HEK293 (cell line): ENCODE data around the gene NFIX.

Source experiments
- CTCF ChIA-PET: fragments of 350-600 bp; formaldehyde crosslinking; extraction: SDS; loops from one replicate; lab custom pipeline; 2021; ENCODE audit warnings: antibody characterized with exemption; lab: Yijun Ruan, JAX
- POLR2A ChIA-PET: fragments of 300-600 bp; formaldehyde crosslinking; extraction: SDS; loops from one replicate; lab custom pipeline; 2020; ENCODE audit warnings: antibody characterized with exemption, inconsistent platforms; lab: Yijun Ruan, JAX
- H3K27ac ChIP-seq: fragments of 200-500 bp; sonication (Bioruptor generic); 2 replicates; pipeline ENCODE4 v1.5.1; 2014; ENCODE audit warnings: low read depth, low read length, control low read depth, inconsistent platforms; ENCODE audit errors: extremely low read depth
- H3K36me3 ChIP-seq, 2 experiments: fragments of 200-500 bp in 1 of 2; sonication (Bioruptor generic) in 1 of 2; 1 replicate in 1 of 2; 2 replicates in 1 of 2; pipeline ENCODE4 v1.5.1; 2014 to 2017; ENCODE audit warnings: inconsistent platforms in 2 of 2, low read length in 2 of 2; ENCODE audit not compliant: control insufficient read depth in 2 of 2, insufficient read depth in 1 of 2
- H3K4me1 ChIP-seq: fragments of 200-500 bp; sonication (Bioruptor generic); 2 replicates; pipeline ENCODE4 v1.5.1; 2014; ENCODE audit warnings: mild to moderate bottlenecking, low read length, inconsistent platforms; ENCODE audit not compliant: control insufficient read depth, insufficient read depth
- H3K4me3 ChIP-seq: 2 replicates; pipeline ENCODE4 v1.5.1; 2011; ENCODE audit warnings: low read depth, mild to moderate bottlenecking, control low read depth, low read length, moderate library complexity
- H3K9me3 ChIP-seq: fragments of 200-500 bp; sonication (Bioruptor generic); 2 replicates; pipeline ENCODE4 v1.5.1; 2014; ENCODE audit warnings: low read depth, low read length, inconsistent platforms; ENCODE audit not compliant: control insufficient read depth, insufficient read depth
- HOXC10 ChIP-seq: sonication (generic); formaldehyde crosslinking; IDR thresholded peaks from 2 replicates; pipeline ENCODE4 v1.8.1; 2023; ENCODE audit warnings: mild to moderate bottlenecking, missing genetic modification reagents
- IKZF3 ChIP-seq: fragments of 450-650 bp; IDR thresholded peaks from 2 replicates; pipeline ENCODE4 v1.5.0; 2018; ENCODE audit warnings: missing biosample characterization, mild to moderate bottlenecking, missing genetic modification characterization, moderate library complexity
- KLF7 ChIP-seq: fragments of 450-650 bp; formaldehyde crosslinking; IDR thresholded peaks from 2 replicates; pipeline ENCODE4 v1.5.1; 2016; ENCODE audit warnings: missing biosample characterization, missing genetic modification characterization, borderline replicate concordance
- SCRT2 ChIP-seq: fragments of 450-650 bp; formaldehyde crosslinking; IDR thresholded peaks from 2 replicates; pipeline ENCODE4 v1.5.1; 2016; ENCODE audit warnings: missing biosample characterization, missing genetic modification characterization
- ZBTB48 ChIP-seq: fragments of 450-650 bp; formaldehyde crosslinking; IDR thresholded peaks from 2 replicates; pipeline ENCODE4 v1.5.1; 2016; ENCODE audit warnings: missing biosample characterization, missing genetic modification characterization
- ZBTB8A ChIP-seq: fragments of 450-650 bp; formaldehyde crosslinking; IDR thresholded peaks from 2 replicates; pipeline ENCODE4 v1.5.1; 2016; ENCODE audit warnings: missing biosample characterization, missing genetic modification characterization
- ZIC2 ChIP-seq: fragments of 450-650 bp; formaldehyde crosslinking; IDR thresholded peaks from 2 replicates; pipeline ENCODE4 v1.5.1; 2016; ENCODE audit warnings: missing biosample characterization, missing genetic modification characterization
- ZNF10 ChIP-seq: fragments of 450-650 bp; formaldehyde crosslinking; IDR thresholded peaks from 2 replicates; pipeline ENCODE4 v1.5.1; 2017; ENCODE audit warnings: missing biosample characterization, missing genetic modification characterization
- ZNF112 ChIP-seq: fragments of 450-650 bp; formaldehyde crosslinking; IDR thresholded peaks from 2 replicates; pipeline ENCODE4 v1.5.0; 2017; ENCODE audit warnings: missing biosample characterization, missing genetic modification characterization
- ZNF132 ChIP-seq: fragments of 450-650 bp; formaldehyde crosslinking; IDR thresholded peaks from 2 replicates; pipeline ENCODE4 v1.5.1; 2017; ENCODE audit warnings: missing biosample characterization, missing genetic modification characterization, borderline replicate concordance
- ZNF146 ChIP-seq: fragments of 450-650 bp; formaldehyde crosslinking; IDR thresholded peaks from 2 replicates; pipeline ENCODE4 v1.5.1; 2016; ENCODE audit warnings: missing biosample characterization, missing genetic modification characterization
- ZNF175 ChIP-seq: fragments of 450-650 bp; formaldehyde crosslinking; IDR thresholded peaks from 2 replicates; pipeline ENCODE4 v1.5.1; 2016; ENCODE audit warnings: missing biosample characterization, missing genetic modification characterization
- ZNF423 ChIP-seq: fragments of 450-650 bp; formaldehyde crosslinking; IDR thresholded peaks from 2 replicates; pipeline ENCODE4 v1.5.1; 2016; ENCODE audit warnings: missing biosample characterization, missing genetic modification characterization
- ZNF426 ChIP-seq: fragments of 450-650 bp; formaldehyde crosslinking; IDR thresholded peaks from 2 replicates; pipeline ENCODE4 v1.5.1; 2017; ENCODE audit warnings: missing biosample characterization, missing genetic modification characterization, mild to moderate bottlenecking, inconsistent platforms, moderate library complexity
- ZNF510 ChIP-seq: fragments of 450-650 bp; formaldehyde crosslinking; IDR thresholded peaks from 2 replicates; pipeline ENCODE4 v1.5.1; 2018; ENCODE audit warnings: mild to moderate bottlenecking, missing genetic modification characterization, missing biosample characterization; ENCODE audit not compliant: insufficient replicate concordance
- ZNF658 ChIP-seq: fragments of 450-650 bp; formaldehyde crosslinking; IDR thresholded peaks from 2 replicates; pipeline ENCODE4; 2016; ENCODE audit warnings: missing biosample characterization, missing genetic modification characterization
- ZNF837 ChIP-seq: fragments of 450-650 bp; formaldehyde crosslinking; IDR thresholded peaks from 2 replicates; pipeline ENCODE4 v1.5.1; 2016; ENCODE audit warnings: missing biosample characterization, missing genetic modification characterization
- TF ChIP-seq, protein P1 (sequence below): fragments of 450-650 bp; formaldehyde crosslinking; IDR thresholded peaks from 2 replicates; pipeline ENCODE4; 2016; ENCODE audit warnings: missing biosample characterization, missing genetic modification characterization
- TF ChIP-seq, protein P2 (sequence below): fragments of 450-650 bp; formaldehyde crosslinking; IDR thresholded peaks from 2 replicates; pipeline ENCODE4 v1.5.1; 2017; ENCODE audit warnings: missing biosample characterization, missing genetic modification characterization
- TF ChIP-seq, protein P3 (sequence below): fragments of 450-650 bp; formaldehyde crosslinking; IDR thresholded peaks from 2 replicates; pipeline ENCODE4 v1.5.1; 2017; ENCODE audit warnings: missing biosample characterization, missing genetic modification characterization
- TF ChIP-seq, protein P4 (sequence below): fragments of 450-650 bp; formaldehyde crosslinking; IDR thresholded peaks from 2 replicates; pipeline ENCODE4 v1.5.1; 2016; ENCODE audit warnings: missing biosample characterization, missing genetic modification characterization, low read depth
- TF ChIP-seq, protein P5 (sequence below): sonication (generic); formaldehyde crosslinking; IDR thresholded peaks from 2 replicates; pipeline ENCODE4 v1.8.1; 2022; ENCODE audit warnings: mild to moderate bottlenecking, moderate library complexity, missing genetic modification reagents
- TF ChIP-seq, protein P6 (sequence below): fragments of 450-650 bp; formaldehyde crosslinking; IDR thresholded peaks from 2 replicates; pipeline ENCODE4 v1.5.1; 2016; ENCODE audit warnings: missing biosample characterization, missing genetic modification characterization
- TF ChIP-seq, protein P7 (sequence below): fragments of 450-650 bp; formaldehyde crosslinking; IDR thresholded peaks from 2 replicates; pipeline ENCODE4 v1.5.1; 2016; ENCODE audit warnings: missing biosample characterization, missing genetic modification characterization
- TF ChIP-seq, protein P8 (sequence below): fragments of 450-650 bp; formaldehyde crosslinking; IDR thresholded peaks from 2 replicates; pipeline ENCODE4 v1.5.1; 2016; ENCODE audit warnings: missing biosample characterization, missing genetic modification characterization

The NFIX gene

DNA sequence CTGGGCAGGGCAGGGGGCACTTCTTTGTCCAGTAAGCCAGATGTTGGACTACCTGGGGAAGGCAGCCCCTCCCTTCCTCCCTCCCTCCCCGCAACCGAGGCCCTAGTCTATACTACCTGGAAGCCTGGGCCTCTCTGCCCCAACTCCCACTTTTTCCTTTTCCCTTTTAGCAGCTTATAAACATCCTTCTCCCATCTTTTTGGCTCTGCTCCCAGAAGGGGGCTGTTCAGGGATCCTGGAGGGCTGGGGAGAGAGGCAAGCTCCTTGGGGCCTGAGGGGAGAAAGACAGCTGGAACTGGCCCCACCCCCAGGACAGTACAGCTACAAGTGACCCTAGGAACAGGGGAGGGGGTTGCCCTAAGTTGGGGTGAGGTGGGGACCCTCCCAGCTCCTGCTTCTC, 62.5 kb downstream of the NFIX start:
- H3K4me3 ChIP-seq, result no peak overlapping the region
- H3K36me3 ChIP-seq, result no peaks in the 10 kb centered on the region
- peaks cover 50% of the 10 kb centered on the region for H3K4me1 ChIP-seq
- POLR2A ChIA-PET, result interaction anchor here (0.6 to 1.2 kb wide), 4 partner anchors 53 to 92 kb away, joined by 3 read pairs; no protein-coding TSS in a partner anchor
- peak overlapping the region; percentile 42 for H3K27ac ChIP-seq
- CTCF ChIA-PET, result interaction anchor here (0.6 to 15.8 kb wide), 13 partner anchors 12 to 784 kb away, joined by 3 to 247 read pairs (median 4); no protein-coding TSS in a partner anchor
- H3K9me3 ChIP-seq, result no peaks in the 10 kb centered on the region
- TF ChIP-seq IKZF3 (tag by site-specific recombination), result 0 out of 2 replicates have a peak, but pooled peaks have one; percentile 22
- TF ChIP-seq, protein P1, sequence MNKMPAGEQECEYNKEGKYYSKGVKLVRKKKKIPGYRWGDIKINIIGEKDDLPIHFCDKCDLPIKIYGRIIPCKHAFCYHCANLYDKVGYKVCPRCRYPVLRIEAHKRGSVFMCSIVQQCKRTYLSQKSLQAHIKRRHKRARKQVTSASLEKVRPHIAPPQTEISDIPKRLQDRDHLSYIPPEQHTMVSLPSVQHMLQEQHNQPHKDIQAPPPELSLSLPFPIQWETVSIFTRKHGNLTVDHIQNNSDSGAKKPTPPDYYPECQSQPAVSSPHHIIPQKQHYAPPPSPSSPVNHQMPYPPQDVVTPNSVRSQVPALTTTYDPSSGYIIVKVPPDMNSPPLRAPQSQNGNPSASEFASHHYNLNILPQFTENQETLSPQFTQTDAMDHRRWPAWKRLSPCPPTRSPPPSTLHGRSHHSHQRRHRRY, result no peak
- no peak for TF ChIP-seq ZNF837
- TF ChIP-seq SCRT2, result peak; percentile 42; the same call in 1 of the 2 replicates
- TF ChIP-seq ZBTB48 (tag by site-specific recombination), result 0 out of 2 replicates have a peak, but pooled peaks have one; percentile 26
- no peak for TF ChIP-seq ZNF112 (tag by site-specific recombination)
- no peak for TF ChIP-seq HOXC10 (CRISPR knock-in tag)
- TF ChIP-seq ZNF175 (tag by site-specific recombination), result no peak
- no peak for TF ChIP-seq ZNF423
- TF ChIP-seq, protein P2, sequence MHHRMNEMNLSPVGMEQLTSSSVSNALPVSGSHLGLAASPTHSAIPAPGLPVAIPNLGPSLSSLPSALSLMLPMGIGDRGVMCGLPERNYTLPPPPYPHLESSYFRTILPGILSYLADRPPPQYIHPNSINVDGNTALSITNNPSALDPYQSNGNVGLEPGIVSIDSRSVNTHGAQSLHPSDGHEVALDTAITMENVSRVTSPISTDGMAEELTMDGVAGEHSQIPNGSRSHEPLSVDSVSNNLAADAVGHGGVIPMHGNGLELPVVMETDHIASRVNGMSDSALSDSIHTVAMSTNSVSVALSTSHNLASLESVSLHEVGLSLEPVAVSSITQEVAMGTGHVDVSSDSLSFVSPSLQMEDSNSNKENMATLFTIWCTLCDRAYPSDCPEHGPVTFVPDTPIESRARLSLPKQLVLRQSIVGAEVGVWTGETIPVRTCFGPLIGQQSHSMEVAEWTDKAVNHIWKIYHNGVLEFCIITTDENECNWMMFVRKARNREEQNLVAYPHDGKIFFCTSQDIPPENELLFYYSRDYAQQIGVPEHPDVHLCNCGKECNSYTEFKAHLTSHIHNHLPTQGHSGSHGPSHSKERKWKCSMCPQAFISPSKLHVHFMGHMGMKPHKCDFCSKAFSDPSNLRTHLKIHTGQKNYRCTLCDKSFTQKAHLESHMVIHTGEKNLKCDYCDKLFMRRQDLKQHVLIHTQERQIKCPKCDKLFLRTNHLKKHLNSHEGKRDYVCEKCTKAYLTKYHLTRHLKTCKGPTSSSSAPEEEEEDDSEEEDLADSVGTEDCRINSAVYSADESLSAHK (tag by site-specific recombination), result no peak
- no peak for TF ChIP-seq ZNF146 (tag by site-specific recombination)
- TF ChIP-seq, protein P3, sequence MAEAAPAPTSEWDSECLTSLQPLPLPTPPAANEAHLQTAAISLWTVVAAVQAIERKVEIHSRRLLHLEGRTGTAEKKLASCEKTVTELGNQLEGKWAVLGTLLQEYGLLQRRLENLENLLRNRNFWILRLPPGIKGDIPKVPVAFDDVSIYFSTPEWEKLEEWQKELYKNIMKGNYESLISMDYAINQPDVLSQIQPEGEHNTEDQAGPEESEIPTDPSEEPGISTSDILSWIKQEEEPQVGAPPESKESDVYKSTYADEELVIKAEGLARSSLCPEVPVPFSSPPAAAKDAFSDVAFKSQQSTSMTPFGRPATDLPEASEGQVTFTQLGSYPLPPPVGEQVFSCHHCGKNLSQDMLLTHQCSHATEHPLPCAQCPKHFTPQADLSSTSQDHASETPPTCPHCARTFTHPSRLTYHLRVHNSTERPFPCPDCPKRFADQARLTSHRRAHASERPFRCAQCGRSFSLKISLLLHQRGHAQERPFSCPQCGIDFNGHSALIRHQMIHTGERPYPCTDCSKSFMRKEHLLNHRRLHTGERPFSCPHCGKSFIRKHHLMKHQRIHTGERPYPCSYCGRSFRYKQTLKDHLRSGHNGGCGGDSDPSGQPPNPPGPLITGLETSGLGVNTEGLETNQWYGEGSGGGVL (tag by site-specific recombination), result peak; percentile 59
- no peak for TF ChIP-seq ZNF10 (tag by site-specific recombination)
- no peak for TF ChIP-seq ZNF426 (tag by site-specific recombination)
- TF ChIP-seq, protein P4, sequence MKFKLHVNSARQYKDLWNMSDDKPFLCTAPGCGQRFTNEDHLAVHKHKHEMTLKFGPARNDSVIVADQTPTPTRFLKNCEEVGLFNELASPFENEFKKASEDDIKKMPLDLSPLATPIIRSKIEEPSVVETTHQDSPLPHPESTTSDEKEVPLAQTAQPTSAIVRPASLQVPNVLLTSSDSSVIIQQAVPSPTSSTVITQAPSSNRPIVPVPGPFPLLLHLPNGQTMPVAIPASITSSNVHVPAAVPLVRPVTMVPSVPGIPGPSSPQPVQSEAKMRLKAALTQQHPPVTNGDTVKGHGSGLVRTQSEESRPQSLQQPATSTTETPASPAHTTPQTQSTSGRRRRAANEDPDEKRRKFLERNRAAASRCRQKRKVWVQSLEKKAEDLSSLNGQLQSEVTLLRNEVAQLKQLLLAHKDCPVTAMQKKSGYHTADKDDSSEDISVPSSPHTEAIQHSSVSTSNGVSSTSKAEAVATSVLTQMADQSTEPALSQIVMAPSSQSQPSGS, result no peak
- no peak for TF ChIP-seq ZNF658 (tag by site-specific recombination)
- TF ChIP-seq, protein P5, sequence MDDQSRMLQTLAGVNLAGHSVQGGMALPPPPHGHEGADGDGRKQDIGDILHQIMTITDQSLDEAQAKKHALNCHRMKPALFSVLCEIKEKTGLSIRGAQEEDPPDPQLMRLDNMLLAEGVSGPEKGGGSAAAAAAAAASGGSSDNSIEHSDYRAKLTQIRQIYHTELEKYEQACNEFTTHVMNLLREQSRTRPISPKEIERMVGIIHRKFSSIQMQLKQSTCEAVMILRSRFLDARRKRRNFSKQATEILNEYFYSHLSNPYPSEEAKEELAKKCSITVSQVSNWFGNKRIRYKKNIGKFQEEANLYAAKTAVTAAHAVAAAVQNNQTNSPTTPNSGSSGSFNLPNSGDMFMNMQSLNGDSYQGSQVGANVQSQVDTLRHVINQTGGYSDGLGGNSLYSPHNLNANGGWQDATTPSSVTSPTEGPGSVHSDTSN (CRISPR knock-in tag), result no peak
- TF ChIP-seq ZNF510 (tag by site-specific recombination), result no peak
- TF ChIP-seq, protein P6, sequence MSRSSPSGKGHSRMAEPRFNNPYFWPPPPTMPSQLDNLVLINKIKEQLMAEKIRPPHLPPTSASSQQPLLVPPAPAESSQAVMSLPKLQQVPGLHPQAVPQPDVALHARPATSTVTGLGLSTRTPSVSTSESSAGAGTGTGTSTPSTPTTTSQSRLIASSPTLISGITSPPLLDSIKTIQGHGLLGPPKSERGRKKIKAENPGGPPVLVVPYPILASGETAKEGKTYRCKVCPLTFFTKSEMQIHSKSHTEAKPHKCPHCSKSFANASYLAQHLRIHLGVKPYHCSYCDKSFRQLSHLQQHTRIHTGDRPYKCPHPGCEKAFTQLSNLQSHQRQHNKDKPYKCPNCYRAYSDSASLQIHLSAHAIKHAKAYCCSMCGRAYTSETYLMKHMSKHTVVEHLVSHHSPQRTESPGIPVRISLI (tag by site-specific recombination), result no peak
- TF ChIP-seq KLF7 (tag by site-specific recombination), result no peak
- no peak for TF ChIP-seq ZNF132 (tag by site-specific recombination)
- TF ChIP-seq ZBTB8A, result 0 out of 2 replicates have a peak, but pooled peaks have one; percentile 20
- no peak for TF ChIP-seq ZIC2 (tag by site-specific recombination)
- TF ChIP-seq, protein P7, sequence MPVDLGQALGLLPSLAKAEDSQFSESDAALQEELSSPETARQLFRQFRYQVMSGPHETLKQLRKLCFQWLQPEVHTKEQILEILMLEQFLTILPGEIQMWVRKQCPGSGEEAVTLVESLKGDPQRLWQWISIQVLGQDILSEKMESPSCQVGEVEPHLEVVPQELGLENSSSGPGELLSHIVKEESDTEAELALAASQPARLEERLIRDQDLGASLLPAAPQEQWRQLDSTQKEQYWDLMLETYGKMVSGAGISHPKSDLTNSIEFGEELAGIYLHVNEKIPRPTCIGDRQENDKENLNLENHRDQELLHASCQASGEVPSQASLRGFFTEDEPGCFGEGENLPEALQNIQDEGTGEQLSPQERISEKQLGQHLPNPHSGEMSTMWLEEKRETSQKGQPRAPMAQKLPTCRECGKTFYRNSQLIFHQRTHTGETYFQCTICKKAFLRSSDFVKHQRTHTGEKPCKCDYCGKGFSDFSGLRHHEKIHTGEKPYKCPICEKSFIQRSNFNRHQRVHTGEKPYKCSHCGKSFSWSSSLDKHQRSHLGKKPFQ, result no peak
- TF ChIP-seq, protein P8, sequence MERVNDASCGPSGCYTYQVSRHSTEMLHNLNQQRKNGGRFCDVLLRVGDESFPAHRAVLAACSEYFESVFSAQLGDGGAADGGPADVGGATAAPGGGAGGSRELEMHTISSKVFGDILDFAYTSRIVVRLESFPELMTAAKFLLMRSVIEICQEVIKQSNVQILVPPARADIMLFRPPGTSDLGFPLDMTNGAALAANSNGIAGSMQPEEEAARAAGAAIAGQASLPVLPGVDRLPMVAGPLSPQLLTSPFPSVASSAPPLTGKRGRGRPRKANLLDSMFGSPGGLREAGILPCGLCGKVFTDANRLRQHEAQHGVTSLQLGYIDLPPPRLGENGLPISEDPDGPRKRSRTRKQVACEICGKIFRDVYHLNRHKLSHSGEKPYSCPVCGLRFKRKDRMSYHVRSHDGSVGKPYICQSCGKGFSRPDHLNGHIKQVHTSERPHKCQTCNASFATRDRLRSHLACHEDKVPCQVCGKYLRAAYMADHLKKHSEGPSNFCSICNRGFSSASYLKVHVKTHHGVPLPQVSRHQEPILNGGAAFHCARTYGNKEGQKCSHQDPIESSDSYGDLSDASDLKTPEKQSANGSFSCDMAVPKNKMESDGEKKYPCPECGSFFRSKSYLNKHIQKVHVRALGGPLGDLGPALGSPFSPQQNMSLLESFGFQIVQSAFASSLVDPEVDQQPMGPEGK (tag by site-specific recombination), result peak; percentile 40; the same call in 1 of the 2 replicates
